ENCODE data around the gene ITFG2. TPM values are rescaled to one million over a fixed set of nuclear protein-coding genes. Genes with fewer than 3 reads are reported as not detected.
"Not testable (repeated sequence)": the region's sequence is repeated elsewhere in the genome, so short reads cannot be mapped to it uniquely, and the experiment has no call there.

The ITFG2 gene
- total and polyA plus RNA-seq, 2 donors (not counting 3 experiments of a cell fraction or from before 2014, with no cell fraction given): 25.0 to 31.9 TPM

GRCh38 chr12:2769866-2770533, 42.5 kb upstream of the ITFG2 start:
- no peaks in the 10 kb centered on the region for H3K79me2 ChIP-seq (ENCODE audit: control insufficient read depth, insufficient read depth, low read length)
- intact Hi-C loops (cut with micrococcal nuclease): no loop called here
- no TSS peak for BruUV-seq (replicated peaks)
- H4K20me1 ChIP-seq (replicated peaks; ENCODE audit: control insufficient read depth, extremely low read depth, insufficient read depth, low read length): no peaks in the 10 kb centered on the region
- no peak overlapping the region for H3K4me2 ChIP-seq (ENCODE audit: insufficient read depth, low read length)
- dilution Hi-C loops (cut with MboI; ENCODE audit: extremely low pct_ligation_motif_present, low sequenced_read_pairs): no loop called here
- FAIRE-seq (no peak), DNase-seq (ENCODE audit: low read depth, low spot score) (no peak)
- H2AFZ ChIP-seq (ENCODE audit: low read depth, low read length): no peak overlapping the region
- no peak overlapping the region for H3K4me3 ChIP-seq (replicated peaks in 1 of 3; ENCODE audit: insufficient read depth in 1 of 3, low read depth in 1 of 3, low read length in 3 of 3)
- no peak overlapping the region for H3K27ac ChIP-seq (ENCODE audit: insufficient read depth, low read depth, low read length)
- H3K27me3 ChIP-seq (ENCODE audit: control insufficient read depth in 2 of 2, insufficient read depth in 2 of 2, low read length in 2 of 2): no peaks in the 10 kb centered on the region
- no peaks in the 10 kb centered on the region for H3K36me3 ChIP-seq (ENCODE audit: control insufficient read depth in 2 of 2, extremely low read depth in 1 of 2, insufficient read depth in 2 of 2, low read length in 2 of 2)
- CTCF ChIA-PET: interaction anchor here (0.7 kb wide), 1 partner anchor 14 kb away, joined by 4 read pairs; no protein-coding TSS in a partner anchor
- POLR2A ChIA-PET: no interaction called here
- no peaks in the 10 kb centered on the region for H3K9me3 ChIP-seq (replicated peaks; ENCODE audit: control insufficient read depth, insufficient read depth, low read length)
- no peaks in the 10 kb centered on the region for H3K9me1 ChIP-seq (replicated peaks; ENCODE audit: control insufficient read depth, extremely low read depth, insufficient read depth, low read length)
- H3K9ac ChIP-seq (replicated peaks; ENCODE audit: extremely low read depth, insufficient read depth, low read length): no peak overlapping the region
- H3K4me1 ChIP-seq (ENCODE audit: control insufficient read depth, extremely low read depth, insufficient read depth, low read length): no peaks in the 10 kb centered on the region
- no peak for TF ChIP-seq CTCF (IDR thresholded peaks at IDR 0.05; ENCODE audit: extremely low read depth in 1 of 2, insufficient read depth in 1 of 2, low read depth in 1 of 2, low read length in 2 of 2)
- no peak for TF ChIP-seq FOS (IDR thresholded peaks at IDR 0.05; ENCODE audit: borderline replicate concordance, insufficient read depth, low read length)
- TF ChIP-seq POLR2A (IDR thresholded peaks at IDR 0.05; ENCODE audit: low read depth, low read length): no peak
- TF ChIP-seq POLR2AphosphoS5 (IDR thresholded peaks at IDR 0.05; ENCODE audit: insufficient read depth, low read depth, low read length): no peak
- no peak for TF ChIP-seq MYC (IDR thresholded peaks at IDR 0.05; ENCODE audit: low read depth, low read length)
- TF ChIP-seq MAX (IDR thresholded peaks at IDR 0.05; ENCODE audit: insufficient read depth, insufficient read length): no peak
- TF ChIP-seq GATA2 (IDR thresholded peaks at IDR 0.05; ENCODE audit: insufficient read depth, insufficient read length, low read depth, low read length): no peak

GRCh38 chr12:2770544-2770943, 41.9 kb upstream of the ITFG2 start:
- H3K9ac ChIP-seq (replicated peaks; ENCODE audit: extremely low read depth, insufficient read depth, low read length); H3K9me1 ChIP-seq (replicated peaks; ENCODE audit: control insufficient read depth, extremely low read depth, insufficient read depth, low read length); H4K20me1 ChIP-seq (replicated peaks; ENCODE audit: control insufficient read depth, extremely low read depth, insufficient read depth, low read length); H3K79me2 ChIP-seq (ENCODE audit: control insufficient read depth, insufficient read depth, low read length); H3K4me2 ChIP-seq (ENCODE audit: insufficient read depth, low read length); H3K4me3 ChIP-seq (replicated peaks in 1 of 3; ENCODE audit: insufficient read depth in 1 of 3, low read depth in 1 of 3, low read length in 3 of 3); DNase-seq (ENCODE audit: low read depth, low spot score); dilution Hi-C loops (cut with MboI; ENCODE audit: extremely low pct_ligation_motif_present, low sequenced_read_pairs); H3K27me3 ChIP-seq (ENCODE audit: control insufficient read depth in 2 of 2, insufficient read depth in 2 of 2, low read length in 2 of 2); H3K27ac ChIP-seq (ENCODE audit: insufficient read depth, low read depth, low read length); H3K9me3 ChIP-seq (replicated peaks; ENCODE audit: control insufficient read depth, insufficient read depth, low read length); intact Hi-C loops (cut with micrococcal nuclease); CTCF ChIA-PET; H2AFZ ChIP-seq (ENCODE audit: low read depth, low read length); BruUV-seq (replicated peaks); FAIRE-seq; H3K36me3 ChIP-seq (ENCODE audit: control insufficient read depth in 2 of 2, extremely low read depth in 1 of 2, insufficient read depth in 2 of 2, low read length in 2 of 2); POLR2A ChIA-PET; H3K4me1 ChIP-seq (ENCODE audit: control insufficient read depth, extremely low read depth, insufficient read depth, low read length): not testable (repeated sequence)
